HG03095 (cell line): Measurements from ENCODE around the gene WNK2.

Source experiments
- ATAC-seq: cut with Tn5 transposase; IDR thresholded peaks from one replicate; pipeline ENCODE4 v1.9.1; 2021; ENCODE audit warnings: moderate library complexity; ENCODE audit not compliant: unreplicated experiment

WNK2 gene

DNA sequence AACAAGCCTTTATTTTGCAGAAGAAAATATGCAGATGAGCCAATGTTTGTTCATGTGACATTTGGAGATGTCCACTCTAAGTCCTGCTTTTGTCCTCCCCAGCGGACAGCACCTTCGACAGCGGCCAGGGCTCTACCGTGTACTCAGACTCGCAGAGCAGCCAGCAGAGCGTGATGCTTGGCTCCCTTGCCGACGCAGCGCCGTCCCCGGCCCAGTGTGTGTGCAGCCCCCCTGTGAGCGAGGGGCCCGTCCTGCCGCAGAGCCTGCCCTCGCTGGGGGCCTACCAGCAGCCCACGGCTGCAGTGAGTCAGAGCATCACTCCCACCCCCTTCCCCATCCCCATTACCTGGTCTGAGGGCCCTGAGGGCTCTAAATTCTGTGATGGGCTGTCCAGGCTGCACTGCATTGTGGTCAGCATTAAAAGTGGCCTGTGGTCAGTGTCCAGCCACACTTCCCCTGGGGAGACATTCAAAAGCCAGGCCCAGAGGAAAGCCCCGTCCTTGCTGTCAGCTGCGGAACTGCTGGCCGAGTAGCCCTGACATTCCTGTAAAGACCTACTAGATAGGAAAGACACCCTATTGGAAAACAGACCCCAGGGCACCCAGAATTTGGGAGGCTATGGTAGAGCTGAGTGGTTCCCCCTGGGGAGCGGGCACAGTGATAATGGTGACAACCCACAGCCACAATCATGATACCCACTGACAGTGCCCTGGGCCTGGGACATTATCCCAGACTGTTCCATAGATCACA, 69.0 kb downstream of the WNK2 start:
- no peak for ATAC-seq

GRCh38 chr9:93253633-93254032, 69.7 kb downstream of the WNK2 start:
- ATAC-seq, result no peak

DNA sequence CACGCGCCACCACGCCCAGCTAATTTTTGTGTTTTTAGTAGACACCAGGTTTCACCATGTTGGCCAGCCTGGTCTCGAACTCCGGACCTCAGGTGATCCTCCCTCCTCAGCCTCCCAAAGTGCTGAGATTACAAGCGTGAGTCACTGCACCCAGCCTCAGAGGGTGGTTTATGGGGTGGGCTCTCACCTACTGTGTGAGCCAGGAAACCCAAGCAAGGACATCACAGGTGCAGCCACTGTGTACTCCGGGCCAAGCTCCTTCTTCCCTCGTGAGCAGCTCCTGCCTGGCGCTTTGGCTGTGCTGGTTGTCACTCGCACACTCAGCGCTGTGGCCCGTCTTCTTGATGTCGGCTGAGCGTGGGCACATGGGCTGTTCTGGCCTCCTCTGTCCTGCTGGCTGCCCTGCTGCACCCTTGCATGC, 70.1 kb downstream of the WNK2 start:
- no peak for ATAC-seq

DNA sequence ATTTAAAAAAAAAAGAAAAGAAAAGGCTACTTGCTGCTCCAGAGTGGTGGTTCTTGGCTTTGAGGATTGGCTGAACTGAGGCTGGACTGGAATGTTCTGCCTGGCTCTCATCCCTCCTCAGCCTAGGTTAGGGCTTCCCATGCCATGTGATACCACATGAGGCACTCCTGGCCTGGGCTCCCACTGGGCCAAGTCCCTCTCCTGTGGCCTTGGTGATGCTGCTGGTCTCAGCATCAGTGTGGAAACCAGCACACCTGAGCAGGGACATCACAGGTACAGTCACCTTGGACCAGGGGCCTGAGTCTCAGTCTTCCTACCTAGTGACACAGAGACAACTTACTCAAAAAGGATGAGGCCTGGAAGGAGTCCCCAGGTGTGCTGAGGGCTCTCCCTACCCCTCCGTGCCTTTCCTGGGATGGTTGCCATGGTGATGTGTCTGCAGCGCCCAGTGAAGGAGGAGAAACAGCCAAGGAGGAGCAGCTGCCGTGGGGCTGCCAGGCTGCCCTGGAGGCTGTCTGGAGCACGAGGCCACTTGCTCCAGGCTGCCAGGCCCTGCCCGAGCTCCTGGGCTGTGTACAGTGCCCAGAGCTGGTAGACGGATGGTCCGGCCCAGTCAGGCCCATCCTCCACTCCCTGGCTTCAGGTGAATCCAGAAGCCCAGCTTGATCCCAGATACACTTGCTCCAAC, 71.0 kb downstream of the WNK2 start:
- no peak for ATAC-seq

- no peak for ATAC-seq
Observed at GRCh38 chr9:93255494-93255867, 71.5 kb downstream of the WNK2 start.

DNA sequence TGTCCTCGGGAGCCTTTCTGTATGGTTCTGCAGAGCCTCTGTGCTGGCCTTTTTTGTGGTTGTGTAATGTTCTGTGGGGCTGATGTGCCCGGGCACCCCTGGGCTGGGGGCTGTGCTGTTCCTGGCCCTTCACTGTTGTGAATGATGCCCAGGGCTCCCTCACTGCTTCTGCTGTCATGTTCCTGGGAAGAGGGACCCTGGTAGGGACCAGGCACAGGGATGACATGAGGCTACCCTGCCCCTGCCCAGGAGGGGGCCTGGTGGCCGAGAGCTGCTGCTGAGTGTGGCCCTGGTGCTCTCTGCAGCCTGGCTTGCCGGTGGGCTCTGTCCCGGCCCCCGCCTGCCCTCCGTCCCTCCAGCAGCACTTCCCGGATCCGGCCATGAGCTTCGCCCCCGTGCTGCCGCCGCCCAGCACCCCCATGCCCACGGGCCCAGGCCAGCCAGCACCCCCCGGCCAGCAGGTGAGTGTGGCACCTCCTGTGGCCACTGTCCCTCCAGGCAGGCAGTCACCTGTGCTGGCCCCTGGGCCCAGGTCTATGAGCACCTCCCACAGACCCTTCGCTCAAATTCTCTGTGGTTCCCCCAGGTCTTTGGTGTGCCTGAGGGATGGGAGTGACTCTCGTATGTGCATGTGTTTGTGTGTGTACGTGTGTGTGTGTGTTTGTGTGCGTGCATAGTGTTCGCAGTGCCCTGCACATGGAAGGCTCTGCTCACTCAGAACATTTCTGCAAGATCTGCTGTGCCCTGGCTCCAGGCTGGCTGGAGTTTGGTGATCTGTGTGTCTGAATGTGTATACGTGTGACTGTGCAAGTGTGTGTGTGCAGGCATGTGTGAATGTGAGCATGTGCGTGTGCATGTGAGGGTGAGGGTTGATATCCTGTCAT, 72.3 kb downstream of the WNK2 start:
- no peak for ATAC-seq

- ATAC-seq, result no peak
Observed at GRCh38 chr9:93256878-93257807, 73.2 kb downstream of the WNK2 start.

DNA sequence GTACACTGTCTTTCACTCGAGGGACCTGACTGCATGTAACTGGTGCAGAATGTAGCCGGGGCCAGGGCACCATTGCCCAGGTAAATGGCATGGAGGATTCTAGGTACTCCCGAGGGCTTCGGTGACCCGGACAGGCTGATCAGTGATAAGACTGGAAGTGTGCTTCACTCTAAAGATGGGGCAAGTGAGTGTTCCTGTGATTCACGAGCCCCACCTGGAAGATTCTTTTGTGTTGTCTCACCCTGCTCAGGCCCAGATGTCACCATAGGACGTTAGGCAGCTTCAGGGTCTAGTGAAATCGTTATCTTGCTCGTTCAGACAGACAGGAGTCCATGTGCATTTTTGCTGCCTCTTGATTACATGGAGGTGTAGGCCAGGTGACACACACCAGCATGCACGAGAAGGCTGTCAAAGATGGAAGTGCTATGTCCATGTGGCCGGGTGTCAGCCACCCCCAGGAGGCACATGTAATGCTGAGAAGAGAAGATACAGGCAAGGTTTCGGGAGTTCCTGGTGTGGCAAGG, 73.9 kb downstream of the WNK2 start:
- ATAC-seq, result no peak

GRCh38 chr9:93258419-93258817, 74.5 kb downstream of the WNK2 start:
- ATAC-seq, result no peak

- ATAC-seq, result no peak
Observed at GRCh38 chr9:93258818-93259489, 75.0 kb downstream of the WNK2 start.

DNA sequence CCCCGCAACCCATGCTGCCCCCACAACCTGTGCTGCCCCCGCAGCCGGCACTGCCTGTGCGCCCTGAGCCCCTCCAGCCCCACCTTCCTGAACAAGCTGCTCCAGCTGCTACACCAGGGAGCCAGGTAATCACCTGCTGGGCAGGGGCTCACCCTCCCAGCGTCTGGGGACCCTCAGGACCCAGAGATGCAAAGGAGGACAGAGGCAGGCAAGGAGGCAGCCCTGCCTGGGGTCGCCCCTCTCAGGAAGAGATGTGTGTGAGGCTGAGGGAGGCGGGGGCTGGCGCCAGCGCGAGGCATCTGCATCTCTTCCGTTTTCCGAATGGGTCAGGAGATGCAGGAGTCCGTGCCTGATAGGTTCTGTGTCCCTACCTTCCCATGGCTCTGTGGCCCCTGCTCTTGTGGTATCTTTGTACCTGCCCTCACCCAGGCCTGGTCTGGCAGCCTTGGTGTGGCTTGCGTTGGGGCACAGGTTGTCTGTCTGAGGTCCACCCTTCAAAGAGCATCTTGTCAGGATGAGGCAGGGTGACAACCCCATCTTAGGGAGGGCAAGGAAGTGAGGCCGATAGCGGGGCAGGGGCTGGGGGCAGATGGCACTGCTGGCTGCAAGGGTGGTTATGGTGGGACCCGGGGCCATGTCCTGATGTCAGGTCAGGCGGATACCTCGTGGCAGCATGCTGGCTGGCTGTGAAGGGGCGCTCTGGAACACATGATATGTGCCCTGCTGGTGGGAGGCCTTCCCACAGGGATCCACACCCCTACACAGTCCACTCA, 75.7 kb downstream of the WNK2 start:
- ATAC-seq, result no peak

DNA sequence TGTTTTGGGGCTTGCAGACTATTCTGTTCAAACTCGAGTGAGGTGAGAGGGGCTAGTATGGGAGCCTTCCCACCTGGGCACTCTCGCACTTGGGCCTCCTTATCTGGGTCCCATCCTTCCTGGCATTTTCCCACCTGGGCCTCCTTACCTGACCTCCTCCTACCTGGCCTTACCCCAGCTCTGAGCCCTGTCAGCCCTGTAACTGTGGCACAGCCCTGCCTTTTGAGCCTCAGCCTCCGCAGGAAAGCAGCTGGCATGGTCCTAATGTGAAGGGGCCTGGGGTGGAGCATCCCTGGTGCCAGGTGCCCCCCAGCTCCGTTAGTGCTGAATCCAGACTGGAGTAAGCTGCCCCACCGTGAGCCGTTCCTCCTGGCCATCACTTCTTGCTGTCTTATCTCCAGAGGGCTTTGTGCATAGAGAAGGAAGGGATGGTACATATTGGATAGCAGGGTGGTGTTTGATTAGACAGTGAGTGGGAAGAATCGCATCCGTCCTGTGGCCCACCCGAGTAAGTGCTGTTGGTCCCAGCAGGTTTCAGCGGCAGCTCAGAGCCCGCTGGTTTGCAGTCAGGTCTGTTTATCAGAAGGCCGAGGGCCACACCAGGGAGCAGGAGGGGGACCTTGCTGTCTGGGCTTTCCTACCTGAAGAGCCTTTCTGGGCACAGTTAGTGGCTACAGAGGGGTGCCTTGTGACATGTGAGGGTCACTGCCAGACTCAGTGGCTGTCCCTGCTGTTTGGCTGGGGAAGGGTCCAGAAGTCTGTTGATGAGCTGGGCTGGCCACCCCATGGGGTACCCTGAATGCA, 76.5 kb downstream of the WNK2 start:
- ATAC-seq, result no peak

GRCh38 chr9:93261281-93261680, 77.3 kb downstream of the WNK2 start:
- no peak for ATAC-seq

DNA sequence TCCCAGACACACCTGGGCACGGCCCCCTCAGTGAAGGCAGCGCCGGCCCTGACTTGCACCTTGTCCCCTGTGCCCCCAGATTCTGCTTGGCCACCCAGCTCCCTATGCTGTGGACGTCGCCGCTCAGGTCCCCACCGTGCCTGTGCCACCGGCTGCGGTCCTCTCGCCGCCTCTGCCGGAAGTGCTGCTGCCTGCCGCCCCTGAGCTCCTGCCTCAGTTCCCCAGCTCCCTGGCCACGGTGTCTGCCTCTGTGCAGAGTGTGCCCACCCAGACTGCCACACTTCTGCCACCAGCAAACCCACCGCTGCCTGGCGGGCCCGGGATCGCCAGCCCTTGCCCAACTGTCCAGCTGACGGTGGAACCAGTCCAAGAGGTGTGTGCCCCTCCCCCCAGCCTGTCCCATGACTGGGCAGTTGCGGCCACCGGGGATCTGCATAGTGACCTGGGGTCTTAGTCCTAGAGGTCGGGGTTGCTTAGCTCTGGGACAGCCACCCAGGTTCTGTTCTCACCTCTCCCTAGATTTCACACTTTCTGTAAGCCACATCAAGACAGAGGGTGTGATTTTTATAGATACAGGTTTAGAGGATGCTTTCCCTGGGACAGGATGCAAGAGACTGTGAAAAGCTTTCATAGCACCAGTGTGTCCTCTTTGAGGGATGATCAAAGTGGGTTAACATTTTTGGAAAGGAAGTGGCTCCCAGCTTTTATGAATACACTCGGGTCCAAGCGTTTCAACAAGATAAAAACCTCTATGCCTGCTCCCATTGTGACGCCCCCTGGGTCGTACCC, 78.0 kb downstream of the WNK2 start:
- no peak for ATAC-seq

GRCh38 chr9:93262537-93263310, 78.8 kb downstream of the WNK2 start:
- ATAC-seq, result no peak

GRCh38 chr9:93263334-93264229, 79.6 kb downstream of the WNK2 start:
- no peak for ATAC-seq
